Measurements from ENCODE around the gene CTBS.

DNA sequence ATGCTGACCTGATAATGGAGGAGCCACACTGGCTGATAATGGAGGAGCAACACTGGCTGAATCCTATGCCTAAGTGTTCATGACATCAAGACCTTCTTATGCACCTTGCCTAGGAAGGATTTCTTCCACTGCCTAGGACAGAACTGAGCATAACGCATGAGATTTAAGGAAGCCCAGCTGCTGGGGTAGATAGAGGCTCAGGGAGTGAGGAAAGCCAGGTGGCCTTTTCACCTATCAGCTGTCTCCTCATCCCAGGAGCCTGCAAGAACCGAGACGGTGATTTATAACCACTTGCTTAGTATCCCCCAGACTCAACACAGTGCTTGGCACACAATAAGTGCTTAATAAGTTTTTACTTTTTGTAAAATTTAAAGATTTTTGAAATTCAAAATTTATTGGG, 7.4 kb upstream of the CTBS start:
- TF ChIP-seq, protein P1, sequence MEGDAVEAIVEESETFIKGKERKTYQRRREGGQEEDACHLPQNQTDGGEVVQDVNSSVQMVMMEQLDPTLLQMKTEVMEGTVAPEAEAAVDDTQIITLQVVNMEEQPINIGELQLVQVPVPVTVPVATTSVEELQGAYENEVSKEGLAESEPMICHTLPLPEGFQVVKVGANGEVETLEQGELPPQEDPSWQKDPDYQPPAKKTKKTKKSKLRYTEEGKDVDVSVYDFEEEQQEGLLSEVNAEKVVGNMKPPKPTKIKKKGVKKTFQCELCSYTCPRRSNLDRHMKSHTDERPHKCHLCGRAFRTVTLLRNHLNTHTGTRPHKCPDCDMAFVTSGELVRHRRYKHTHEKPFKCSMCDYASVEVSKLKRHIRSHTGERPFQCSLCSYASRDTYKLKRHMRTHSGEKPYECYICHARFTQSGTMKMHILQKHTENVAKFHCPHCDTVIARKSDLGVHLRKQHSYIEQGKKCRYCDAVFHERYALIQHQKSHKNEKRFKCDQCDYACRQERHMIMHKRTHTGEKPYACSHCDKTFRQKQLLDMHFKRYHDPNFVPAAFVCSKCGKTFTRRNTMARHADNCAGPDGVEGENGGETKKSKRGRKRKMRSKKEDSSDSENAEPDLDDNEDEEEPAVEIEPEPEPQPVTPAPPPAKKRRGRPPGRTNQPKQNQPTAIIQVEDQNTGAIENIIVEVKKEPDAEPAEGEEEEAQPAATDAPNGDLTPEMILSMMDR (optimal IDR thresholded peaks at IDR 0.05 in 1 of 3, IDR thresholded peaks at IDR 0.05 in 1 of 3, conservative IDR thresholded peaks at IDR 0.05 in 1 of 3; ENCODE audit: extremely low read depth in 1 of 3, insufficient read depth in 2 of 3, low read length in 3 of 3), result no peak
- no peak for TF ChIP-seq EZH2 (IDR thresholded peaks at IDR 0.05; ENCODE audit: low read length)
